GM23338 (cell line): Measurements from ENCODE around the gene NCS1. TPM values are rescaled to one million over a fixed set of nuclear protein-coding genes. Genes with fewer than 3 reads are reported as not detected.

ENCODE experiments used
- ATAC-seq: fragments of 200-7000 bp; cut with Tn5 transposase; 3 replicates; pipeline ENCODE4 v1.9.1; 2020
- DNase-seq: peaks from one replicate; pipeline ENCODE4 v3.0.0-alpha.2; 2015; ENCODE audit warnings: low spot score
- H2AFZ ChIP-seq: fragments of 200-600 bp; sonication (generic); 2 replicates; pipeline ENCODE4 v1.8.0; 2016; ENCODE audit warnings: antibody characterized with exemption, mild to moderate bottlenecking, moderate library complexity
- H3F3A ChIP-seq: fragments of 200-600 bp; sonication (generic); replicated peaks from 2 replicates; pipeline ENCODE4 v1.8.0; 2017; ENCODE audit warnings: antibody characterized with exemption, mixed run types, low read depth
- H3K27ac ChIP-seq: fragments of 200-600 bp; sonication (generic); 2 replicates; pipeline ENCODE4 v1.6.1; 2016; ENCODE audit warnings: low read depth
- H3K27me3 ChIP-seq: fragments of 200-600 bp; sonication (generic); 2 replicates; pipeline ENCODE4 v1.8.0; 2016; ENCODE audit warnings: mild to moderate bottlenecking, mixed run types, moderate library complexity; ENCODE audit not compliant: insufficient read depth
- H3K36me3 ChIP-seq: fragments of 200-600 bp; sonication (generic); 2 replicates; pipeline ENCODE4 v1.8.0; 2016; ENCODE audit warnings: mild to moderate bottlenecking; ENCODE audit not compliant: insufficient read depth
- H3K4me1 ChIP-seq: fragments of 200-600 bp; sonication (generic); 2 replicates; pipeline ENCODE4 v1.8.0; 2016; ENCODE audit warnings: mild to moderate bottlenecking, moderate library complexity; ENCODE audit not compliant: insufficient read depth
- H3K4me2 ChIP-seq: fragments of 200-600 bp; sonication (generic); 2 replicates; pipeline ENCODE4 v1.7.1; 2017; ENCODE audit warnings: mixed run types
- H3K4me3 ChIP-seq: fragments of 200-600 bp; sonication (generic); 2 replicates; pipeline ENCODE4 v1.6.1; 2016; ENCODE audit warnings: mixed run types
- H3K79me2 ChIP-seq: fragments of 200-600 bp; sonication (generic); replicated peaks from 2 replicates; pipeline ENCODE4 v1.8.0; 2017; ENCODE audit warnings: mild to moderate bottlenecking; ENCODE audit not compliant: insufficient read depth
- H3K9me2 ChIP-seq: fragments of 200-600 bp; sonication (generic); 2 replicates; pipeline ENCODE4 v1.8.0; 2017; ENCODE audit not compliant: insufficient read depth
- H4K20me1 ChIP-seq: fragments of 200-600 bp; sonication (generic); replicated peaks from 2 replicates; pipeline ENCODE4 v1.8.0; 2017; ENCODE audit warnings: mild to moderate bottlenecking; ENCODE audit not compliant: insufficient read depth
- H3K27ac Mint-ChIP-seq: 2 replicates; pipeline ENCODE4 v1.8.0; 2020; ENCODE audit warnings: inconsistent platforms, mild to moderate bottlenecking, moderate library complexity, mixed read lengths
- H3K27me3 Mint-ChIP-seq: 3 replicates; pipeline ENCODE4 v1.8.0; 2022; ENCODE audit warnings: low read depth, mild to moderate bottlenecking, moderate library complexity, mixed read lengths, inconsistent platforms; ENCODE audit not compliant: insufficient read depth, poor library complexity
- H3K36me3 Mint-ChIP-seq: 3 replicates; pipeline ENCODE4 v1.8.0; 2021; ENCODE audit warnings: low read depth, mild to moderate bottlenecking, inconsistent platforms, moderate library complexity, mixed read lengths
- H3K4me1 Mint-ChIP-seq: 3 replicates; pipeline ENCODE4 v1.8.0; 2020; ENCODE audit warnings: mild to moderate bottlenecking, inconsistent platforms, mixed read lengths
- H3K4me3 Mint-ChIP-seq: 3 replicates; pipeline ENCODE4 v1.8.0; 2021; ENCODE audit warnings: moderate library complexity, mild to moderate bottlenecking, inconsistent platforms, mixed read lengths
- H3K9me3 Mint-ChIP-seq: 3 replicates; pipeline ENCODE4 v1.8.0; 2020; ENCODE audit warnings: moderate library complexity, mild to moderate bottlenecking, inconsistent platforms, mixed read lengths
- CREB1 ChIP-seq: fragments of 250-450 bp; sonication (Bioruptor Pico); IDR thresholded peaks from 2 replicates; pipeline ENCODE4 v1.5.0; 2020; ENCODE audit warnings: low read depth, mild to moderate bottlenecking, moderate library complexity
- EZH2 ChIP-seq: fragments of 200-600 bp; sonication (generic); IDR thresholded peaks from one replicate; pipeline ENCODE4 v1.8.0; 2017; ENCODE audit warnings: antibody characterized with exemption, mild to moderate bottlenecking, low read depth; ENCODE audit not compliant: unreplicated experiment
- ZNF114 ChIP-seq: fragments of 250-450 bp; sonication (Bioruptor Pico); IDR thresholded peaks from 2 replicates; pipeline ENCODE4 v1.5.0; 2020; ENCODE audit warnings: mild to moderate bottlenecking, moderate library complexity
- ZNF331 ChIP-seq: fragments of 250-450 bp; sonication (Bioruptor Pico); IDR thresholded peaks from 2 replicates; pipeline ENCODE4 v1.5.0; 2020; ENCODE audit warnings: low read depth, mild to moderate bottlenecking, moderate library complexity
- polyA plus RNA-seq: library from polyadenylated mRNA; unstranded; fragments of >200 nt; fragmentation: Nextera tagmentation; extraction: Ambion mirVana; gene quantifications from 2 replicates; pipeline ENCODE4 v1.2.1, GENCODE V29; 2016
- total RNA-seq: library from RNA; depleted of rRNA; stranded (reverse); fragments of >200 nt; shearing (Covaris generic); gene quantifications from 2 replicates; pipeline ENCODE4 v1.2.3, GENCODE V29; 2014
- TF ChIP-seq, protein P1 (sequence below), 2 experiments: fragments of 200-600 bp in 1 of 2; sonication (generic) in 1 of 2; conservative IDR thresholded peaks; 2 replicates each; pipeline versions ENCODE4 v1.5.1 to v1.6.1; 2016 to 2017; ENCODE audit warnings: antibody characterized with exemption in 2 of 2, low read depth in 2 of 2, mild to moderate bottlenecking in 2 of 2, moderate library complexity in 1 of 2
- TF ChIP-seq, protein P2 (sequence below): IDR thresholded peaks from 2 replicates; pipeline ENCODE4 v1.6.1; 2016; ENCODE audit warnings: antibody characterized with exemption
- TF ChIP-seq, protein P3 (sequence below): IDR thresholded peaks from one replicate; pipeline ENCODE4 v1.6.1; 2018; ENCODE audit warnings: antibody characterized with exemption; ENCODE audit not compliant: unreplicated experiment

NCS1 gene
- total and polyA plus RNA-seq, 2 experiments from 2014 or later = 8.2 to 34.3 TPM

DNA sequence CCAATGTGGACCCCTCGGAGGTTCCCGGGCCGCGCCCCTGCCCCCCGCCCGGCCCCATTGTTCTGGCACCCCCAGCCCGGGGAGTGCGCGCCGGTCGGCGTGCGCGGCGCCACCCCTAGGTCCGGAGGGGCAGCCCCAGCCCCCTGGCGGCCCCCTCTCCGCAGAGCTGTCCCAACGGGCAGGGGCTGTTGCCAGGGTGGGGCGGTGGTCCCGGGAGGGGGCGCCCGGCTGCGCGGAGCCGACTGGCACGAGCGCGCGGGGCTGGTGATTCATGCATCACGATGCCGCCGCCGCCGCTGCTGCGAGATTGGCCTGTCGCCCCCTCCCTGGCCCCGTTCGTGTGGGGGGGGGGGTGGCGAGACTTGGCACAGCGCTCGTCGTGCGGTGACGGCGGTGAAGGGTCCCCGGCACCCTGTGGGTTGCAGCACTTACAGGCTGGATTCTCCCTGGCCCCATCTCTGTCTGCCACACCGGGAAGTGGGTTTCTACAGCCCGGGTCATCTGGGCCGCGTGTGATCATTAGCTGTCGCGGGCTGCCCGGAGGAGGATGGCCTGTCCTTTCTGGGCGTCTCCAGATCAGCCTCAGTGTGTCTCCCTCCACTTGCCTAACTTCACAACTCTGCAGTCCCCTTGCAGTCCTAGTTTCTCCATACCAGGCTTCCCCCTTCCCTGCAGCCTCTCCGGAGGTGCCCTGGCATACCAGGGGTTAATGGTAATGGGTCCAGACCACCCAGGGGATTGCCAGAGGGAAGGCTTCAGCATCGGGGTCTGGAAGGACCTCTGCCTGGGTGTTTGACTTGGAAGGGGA lies 858 bp downstream of the NCS1 start:
- Mint-ChIP-seq H3K27me3 (peaks cover 14% of the 10 kb centered on the region), H3K36me3 (no peaks in the 10 kb centered on the region; the same call in 2 of the 3 replicates), H3K27ac (no peak overlapping the region), H3K4me3 (peak overlapping the region; percentile 84), H3K9me3 (no peaks in the 10 kb centered on the region; the same call in 1 of the 3 replicates), H3K4me1 (peaks cover 19% of the 10 kb centered on the region)
- peak overlapping the region; percentile 88 for H3K4me2 ChIP-seq
- H3K27me3 ChIP-seq = no peaks in the 10 kb centered on the region; the same call in 1 of the 2 replicates
- H3K36me3 ChIP-seq = no peaks in the 10 kb centered on the region
- TF ChIP-seq ZNF114 (CRISPR knock-in tag) (no peak), EZH2 (no peak), ZNF331 (no peak), CREB1 (CRISPR knock-in tag) (no peak)
- TF ChIP-seq, protein P1, sequence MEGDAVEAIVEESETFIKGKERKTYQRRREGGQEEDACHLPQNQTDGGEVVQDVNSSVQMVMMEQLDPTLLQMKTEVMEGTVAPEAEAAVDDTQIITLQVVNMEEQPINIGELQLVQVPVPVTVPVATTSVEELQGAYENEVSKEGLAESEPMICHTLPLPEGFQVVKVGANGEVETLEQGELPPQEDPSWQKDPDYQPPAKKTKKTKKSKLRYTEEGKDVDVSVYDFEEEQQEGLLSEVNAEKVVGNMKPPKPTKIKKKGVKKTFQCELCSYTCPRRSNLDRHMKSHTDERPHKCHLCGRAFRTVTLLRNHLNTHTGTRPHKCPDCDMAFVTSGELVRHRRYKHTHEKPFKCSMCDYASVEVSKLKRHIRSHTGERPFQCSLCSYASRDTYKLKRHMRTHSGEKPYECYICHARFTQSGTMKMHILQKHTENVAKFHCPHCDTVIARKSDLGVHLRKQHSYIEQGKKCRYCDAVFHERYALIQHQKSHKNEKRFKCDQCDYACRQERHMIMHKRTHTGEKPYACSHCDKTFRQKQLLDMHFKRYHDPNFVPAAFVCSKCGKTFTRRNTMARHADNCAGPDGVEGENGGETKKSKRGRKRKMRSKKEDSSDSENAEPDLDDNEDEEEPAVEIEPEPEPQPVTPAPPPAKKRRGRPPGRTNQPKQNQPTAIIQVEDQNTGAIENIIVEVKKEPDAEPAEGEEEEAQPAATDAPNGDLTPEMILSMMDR (conservative IDR thresholded peaks at IDR 0.05; ENCODE audit: low read depth in 2 of 2) = peak in 1 of 2 experiments; percentile 30; a peak in 2 of 4 replicates
- TF ChIP-seq, protein P2, sequence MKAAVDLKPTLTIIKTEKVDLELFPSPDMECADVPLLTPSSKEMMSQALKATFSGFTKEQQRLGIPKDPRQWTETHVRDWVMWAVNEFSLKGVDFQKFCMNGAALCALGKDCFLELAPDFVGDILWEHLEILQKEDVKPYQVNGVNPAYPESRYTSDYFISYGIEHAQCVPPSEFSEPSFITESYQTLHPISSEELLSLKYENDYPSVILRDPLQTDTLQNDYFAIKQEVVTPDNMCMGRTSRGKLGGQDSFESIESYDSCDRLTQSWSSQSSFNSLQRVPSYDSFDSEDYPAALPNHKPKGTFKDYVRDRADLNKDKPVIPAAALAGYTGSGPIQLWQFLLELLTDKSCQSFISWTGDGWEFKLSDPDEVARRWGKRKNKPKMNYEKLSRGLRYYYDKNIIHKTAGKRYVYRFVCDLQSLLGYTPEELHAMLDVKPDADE = no peak
- TF ChIP-seq, protein P3, sequence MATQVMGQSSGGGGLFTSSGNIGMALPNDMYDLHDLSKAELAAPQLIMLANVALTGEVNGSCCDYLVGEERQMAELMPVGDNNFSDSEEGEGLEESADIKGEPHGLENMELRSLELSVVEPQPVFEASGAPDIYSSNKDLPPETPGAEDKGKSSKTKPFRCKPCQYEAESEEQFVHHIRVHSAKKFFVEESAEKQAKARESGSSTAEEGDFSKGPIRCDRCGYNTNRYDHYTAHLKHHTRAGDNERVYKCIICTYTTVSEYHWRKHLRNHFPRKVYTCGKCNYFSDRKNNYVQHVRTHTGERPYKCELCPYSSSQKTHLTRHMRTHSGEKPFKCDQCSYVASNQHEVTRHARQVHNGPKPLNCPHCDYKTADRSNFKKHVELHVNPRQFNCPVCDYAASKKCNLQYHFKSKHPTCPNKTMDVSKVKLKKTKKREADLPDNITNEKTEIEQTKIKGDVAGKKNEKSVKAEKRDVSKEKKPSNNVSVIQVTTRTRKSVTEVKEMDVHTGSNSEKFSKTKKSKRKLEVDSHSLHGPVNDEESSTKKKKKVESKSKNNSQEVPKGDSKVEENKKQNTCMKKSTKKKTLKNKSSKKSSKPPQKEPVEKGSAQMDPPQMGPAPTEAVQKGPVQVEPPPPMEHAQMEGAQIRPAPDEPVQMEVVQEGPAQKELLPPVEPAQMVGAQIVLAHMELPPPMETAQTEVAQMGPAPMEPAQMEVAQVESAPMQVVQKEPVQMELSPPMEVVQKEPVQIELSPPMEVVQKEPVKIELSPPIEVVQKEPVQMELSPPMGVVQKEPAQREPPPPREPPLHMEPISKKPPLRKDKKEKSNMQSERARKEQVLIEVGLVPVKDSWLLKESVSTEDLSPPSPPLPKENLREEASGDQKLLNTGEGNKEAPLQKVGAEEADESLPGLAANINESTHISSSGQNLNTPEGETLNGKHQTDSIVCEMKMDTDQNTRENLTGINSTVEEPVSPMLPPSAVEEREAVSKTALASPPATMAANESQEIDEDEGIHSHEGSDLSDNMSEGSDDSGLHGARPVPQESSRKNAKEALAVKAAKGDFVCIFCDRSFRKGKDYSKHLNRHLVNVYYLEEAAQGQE = no peak
- no peak overlapping the region for H3K27ac ChIP-seq
- peak overlapping the region; percentile 18; the same call in 1 of the 2 replicates for H2AFZ ChIP-seq
- H4K20me1 ChIP-seq = 0 out of 2 replicates have a peak, but pooled peaks cover 1% of the 10 kb centered on the region
- H3K4me1 ChIP-seq = 0 out of 2 replicates have a peak, but pooled peaks cover 8% of the 10 kb centered on the region
- ATAC-seq (peak; percentile 23), DNase-seq (peak; percentile 42)
- peak overlapping the region; percentile 67 for H3K4me3 ChIP-seq
- peaks cover 38% of the 10 kb centered on the region for H3K79me2 ChIP-seq
- H3K9me2 ChIP-seq = no peaks in the 10 kb centered on the region
- no peaks in the 10 kb centered on the region; the same call in 1 of the 2 replicates for H3F3A ChIP-seq
